Measurements from ENCODE around the gene UAP1L1.

DNA sequence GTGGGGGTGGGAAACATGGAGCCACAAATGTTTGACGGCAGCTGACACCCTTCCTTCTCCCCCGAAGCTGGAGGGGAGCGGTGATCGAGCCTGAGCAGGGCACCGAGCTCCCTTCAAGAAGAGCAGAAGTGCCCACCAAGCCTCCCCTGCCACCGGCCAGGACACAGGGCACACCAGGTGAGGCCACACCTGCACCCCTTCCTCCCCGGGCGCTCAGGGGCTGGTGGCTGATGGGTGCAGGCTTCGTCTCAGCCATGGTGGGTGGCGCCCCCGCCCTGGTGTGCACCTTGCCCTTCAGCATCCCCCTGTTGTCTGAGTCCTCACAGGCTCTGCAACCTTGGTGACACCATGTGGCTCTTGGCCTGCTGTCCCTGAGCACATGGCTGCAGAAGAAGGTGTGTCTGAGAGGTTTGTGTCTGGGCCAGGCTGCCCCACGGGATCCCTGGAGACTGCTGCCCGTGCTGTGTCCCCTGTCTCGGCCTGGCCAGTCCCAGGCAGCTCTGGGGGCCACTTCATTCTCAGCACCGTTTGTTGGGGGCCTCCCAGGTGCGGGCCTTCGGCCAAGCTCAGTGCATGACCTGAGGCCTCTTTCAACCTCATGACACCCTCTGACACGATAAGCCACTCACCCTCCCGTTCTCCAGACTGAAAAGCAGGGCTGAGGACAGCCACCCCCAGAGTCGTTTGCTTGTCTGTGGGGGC, 20.6 kb downstream of the UAP1L1 start:
- TF ChIP-seq, protein P1, sequence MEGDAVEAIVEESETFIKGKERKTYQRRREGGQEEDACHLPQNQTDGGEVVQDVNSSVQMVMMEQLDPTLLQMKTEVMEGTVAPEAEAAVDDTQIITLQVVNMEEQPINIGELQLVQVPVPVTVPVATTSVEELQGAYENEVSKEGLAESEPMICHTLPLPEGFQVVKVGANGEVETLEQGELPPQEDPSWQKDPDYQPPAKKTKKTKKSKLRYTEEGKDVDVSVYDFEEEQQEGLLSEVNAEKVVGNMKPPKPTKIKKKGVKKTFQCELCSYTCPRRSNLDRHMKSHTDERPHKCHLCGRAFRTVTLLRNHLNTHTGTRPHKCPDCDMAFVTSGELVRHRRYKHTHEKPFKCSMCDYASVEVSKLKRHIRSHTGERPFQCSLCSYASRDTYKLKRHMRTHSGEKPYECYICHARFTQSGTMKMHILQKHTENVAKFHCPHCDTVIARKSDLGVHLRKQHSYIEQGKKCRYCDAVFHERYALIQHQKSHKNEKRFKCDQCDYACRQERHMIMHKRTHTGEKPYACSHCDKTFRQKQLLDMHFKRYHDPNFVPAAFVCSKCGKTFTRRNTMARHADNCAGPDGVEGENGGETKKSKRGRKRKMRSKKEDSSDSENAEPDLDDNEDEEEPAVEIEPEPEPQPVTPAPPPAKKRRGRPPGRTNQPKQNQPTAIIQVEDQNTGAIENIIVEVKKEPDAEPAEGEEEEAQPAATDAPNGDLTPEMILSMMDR (IDR thresholded peaks at IDR 0.05), result no peak
- TF ChIP-seq POLR2A (IDR thresholded peaks at IDR 0.05), result no peak
